Dedifferentiated amniotic fluid mesenchymal stem cell (primary cell): ENCODE measurements around the gene FLVCR1.

Source experiments
- DNase-seq: peaks from one replicate; pipeline ENCODE4 v3.0.0-alpha.2; 2016; ENCODE audit errors: extremely low spot score

Gene FLVCR1

DNA sequence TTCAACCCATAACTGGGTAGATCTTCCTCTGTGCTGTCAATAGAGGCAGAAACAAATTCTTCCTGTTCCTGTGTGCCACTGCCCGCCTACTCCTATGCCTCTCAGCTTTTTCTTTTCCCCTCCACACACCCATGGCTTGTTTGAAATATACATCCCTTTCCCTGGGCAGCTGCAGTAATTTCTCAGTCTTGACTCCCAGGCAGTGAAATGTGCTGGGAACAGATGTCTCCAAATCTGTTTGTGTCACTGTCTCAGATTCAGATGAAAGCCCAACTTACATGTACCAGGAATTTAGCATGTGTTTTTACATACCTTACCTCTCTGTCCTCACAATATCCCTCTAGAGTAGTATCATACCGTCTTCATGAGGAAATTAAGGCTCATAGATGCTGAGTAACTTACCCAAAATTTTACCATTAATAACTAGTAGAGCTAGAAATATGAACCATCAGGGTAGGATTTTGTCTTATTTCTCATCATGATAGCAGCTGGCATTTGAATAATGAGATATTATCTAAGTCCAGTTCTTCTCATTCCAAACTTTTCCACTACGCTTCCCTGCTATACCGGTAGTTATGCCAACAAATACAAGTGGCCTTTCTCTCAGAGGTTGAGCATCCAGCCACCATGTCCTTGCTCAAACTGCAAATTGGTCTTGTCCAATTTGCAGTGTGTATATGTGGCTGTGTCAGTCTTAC is 87.5 kb downstream of the FLVCR1 start:
- DNase-seq = no peak

DNA sequence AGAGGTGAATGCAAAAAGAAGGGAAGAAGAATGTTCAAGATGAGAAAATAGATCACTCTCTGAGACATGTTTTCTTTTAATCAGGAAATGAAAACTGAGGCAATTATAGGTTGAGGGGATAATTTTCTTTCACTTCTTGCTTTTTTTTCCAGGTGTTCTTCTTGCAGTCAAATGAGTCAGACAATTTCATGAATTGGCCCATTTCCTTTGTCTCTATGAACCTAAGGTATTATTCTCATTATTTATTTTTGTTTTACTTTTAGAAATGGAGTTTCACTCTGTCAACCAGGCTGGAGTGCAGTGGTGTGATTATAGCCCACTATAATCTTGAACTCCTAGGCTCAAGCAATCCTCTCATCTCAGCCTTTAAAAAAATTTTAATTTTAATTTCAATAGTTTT is 88.8 kb downstream of the FLVCR1 start:
- DNase-seq = no peak
